ENCODE data around the gene KIF26B. TPM values are rescaled to one million over a fixed set of nuclear protein-coding genes. Genes with fewer than 3 reads are reported as not detected.

KIF26B gene
- total and polyA plus RNA-seq, 2 experiments from 2014 or later = 0.03 to 0.76 TPM

DNA sequence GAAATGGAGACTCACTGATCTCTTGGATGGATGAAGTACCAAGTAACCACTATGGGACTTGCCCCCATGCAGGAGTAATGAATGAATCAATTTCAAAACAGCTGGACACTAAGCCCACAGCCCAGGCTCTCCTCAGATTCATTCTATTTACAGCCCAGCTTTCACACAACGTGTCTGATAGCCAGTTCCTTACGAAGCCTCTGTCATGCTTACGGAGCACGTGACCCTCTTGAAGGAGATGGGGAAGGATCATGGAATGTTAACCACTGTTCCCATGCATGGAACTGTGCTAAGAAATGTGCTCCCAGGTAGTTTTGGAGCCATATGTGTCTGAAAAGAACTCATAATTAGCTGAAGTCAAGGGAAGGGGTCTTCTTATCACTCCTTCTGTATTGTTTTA lies 124.1 kb downstream of the KIF26B start (continued):
- TF ChIP-seq ZNF462 (CRISPR knock-in tag; IDR thresholded peaks at IDR 0.05) (no peak), ZNF331 (CRISPR knock-in tag; IDR thresholded peaks at IDR 0.05; ENCODE audit: low read depth) (no peak), REST (IDR thresholded peaks at IDR 0.05; ENCODE audit: unreplicated experiment) (no peak), CREB1 (CRISPR knock-in tag; IDR thresholded peaks at IDR 0.05; ENCODE audit: low read depth) (no peak), CTCF (conservative IDR thresholded peaks at IDR 0.05; ENCODE audit: low read depth in 2 of 2) (no peak), ZNF114 (CRISPR knock-in tag; IDR thresholded peaks at IDR 0.05) (no peak), ETS1 (IDR thresholded peaks at IDR 0.05) (no peak), POLR2AphosphoS5 (IDR thresholded peaks at IDR 0.05; ENCODE audit: low read depth) (no peak), JUNB (IDR thresholded peaks at IDR 0.05; ENCODE audit: unreplicated experiment) (no peak), EZH2phosphoT487 (IDR thresholded peaks at IDR 0.05; ENCODE audit: unreplicated experiment) (no peak)
